GM18526 (cell line): ENCODE measurements around the gene SSR3.

Experiments
- POLR2A ChIP-seq: IDR thresholded peaks from 3 replicates; pipeline ENCODE4 v1.6.1; 2011; ENCODE audit not compliant: insufficient read length; ENCODE audit errors: extremely low read depth

Gene SSR3

GRCh38 chr3:156581954-156582353 is 27.0 kb upstream of the SSR3 start:
- no peak for TF ChIP-seq POLR2A

- no peak for TF ChIP-seq POLR2A
These were observed 26.1 kb upstream of the SSR3 start for GRCh38 chr3:156581033-156581432.

DNA sequence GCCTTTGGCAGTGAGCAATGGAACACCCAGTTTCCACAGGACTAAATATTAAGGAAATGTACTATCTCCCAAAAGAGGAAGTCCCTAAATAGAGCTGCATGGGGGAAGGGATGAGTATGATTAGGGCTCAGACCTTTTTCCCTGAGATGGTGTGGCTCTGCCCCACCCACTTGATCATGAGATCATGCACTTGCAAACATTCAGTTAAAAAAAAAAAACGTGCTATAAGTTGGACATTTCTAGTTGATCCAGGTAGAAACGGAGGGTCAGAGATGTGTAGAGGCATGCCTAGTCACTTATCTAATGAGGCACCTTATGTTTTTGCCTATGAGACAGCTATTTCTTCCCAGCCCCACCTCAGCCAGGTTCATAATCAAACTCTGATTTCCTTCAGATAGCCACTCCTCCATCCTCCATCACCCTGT is 24.5 kb upstream of the SSR3 start:
- TF ChIP-seq POLR2A, result no peak

GRCh38 chr3:156577736-156578135 is 22.8 kb upstream of the SSR3 start:
- no peak for TF ChIP-seq POLR2A

DNA sequence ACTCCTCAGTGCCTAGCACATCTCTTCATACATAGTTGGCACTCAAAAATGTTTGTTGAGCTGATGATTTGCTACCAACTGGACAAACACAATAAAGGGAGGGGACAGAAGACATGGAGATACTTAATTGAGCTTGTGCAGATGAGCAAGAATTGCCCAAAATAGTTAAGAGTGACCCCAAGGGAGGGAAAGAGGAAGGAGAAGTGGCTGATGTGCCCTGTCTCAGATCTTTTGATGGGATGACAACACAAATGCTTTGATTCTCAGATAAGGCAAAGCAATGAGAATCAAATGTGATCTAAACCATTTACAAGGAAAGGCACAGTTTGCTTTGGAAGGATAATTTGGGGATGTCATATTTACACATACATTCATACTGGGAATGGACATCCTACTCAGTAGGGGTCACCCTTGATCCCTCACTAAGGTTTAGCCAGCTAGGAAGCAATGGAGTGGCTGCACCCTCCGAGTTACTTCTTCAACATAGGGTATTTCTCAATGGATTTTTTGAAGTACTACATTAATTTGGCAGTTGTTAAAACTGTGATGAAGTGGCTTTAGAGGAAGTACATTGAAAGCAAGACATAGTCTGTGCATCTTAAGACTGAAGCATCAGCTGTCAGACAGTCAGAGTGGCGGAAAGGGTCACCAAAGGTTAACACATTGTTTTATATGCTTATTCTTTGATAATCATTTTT is 21.9 kb upstream of the SSR3 start:
- TF ChIP-seq POLR2A, result no peak

GRCh38 chr3:156576051-156576450 is 21.1 kb upstream of the SSR3 start:
- TF ChIP-seq POLR2A, result no peak

GRCh38 chr3:156575641-156576040 is 20.7 kb upstream of the SSR3 start:
- TF ChIP-seq POLR2A, result no peak

DNA sequence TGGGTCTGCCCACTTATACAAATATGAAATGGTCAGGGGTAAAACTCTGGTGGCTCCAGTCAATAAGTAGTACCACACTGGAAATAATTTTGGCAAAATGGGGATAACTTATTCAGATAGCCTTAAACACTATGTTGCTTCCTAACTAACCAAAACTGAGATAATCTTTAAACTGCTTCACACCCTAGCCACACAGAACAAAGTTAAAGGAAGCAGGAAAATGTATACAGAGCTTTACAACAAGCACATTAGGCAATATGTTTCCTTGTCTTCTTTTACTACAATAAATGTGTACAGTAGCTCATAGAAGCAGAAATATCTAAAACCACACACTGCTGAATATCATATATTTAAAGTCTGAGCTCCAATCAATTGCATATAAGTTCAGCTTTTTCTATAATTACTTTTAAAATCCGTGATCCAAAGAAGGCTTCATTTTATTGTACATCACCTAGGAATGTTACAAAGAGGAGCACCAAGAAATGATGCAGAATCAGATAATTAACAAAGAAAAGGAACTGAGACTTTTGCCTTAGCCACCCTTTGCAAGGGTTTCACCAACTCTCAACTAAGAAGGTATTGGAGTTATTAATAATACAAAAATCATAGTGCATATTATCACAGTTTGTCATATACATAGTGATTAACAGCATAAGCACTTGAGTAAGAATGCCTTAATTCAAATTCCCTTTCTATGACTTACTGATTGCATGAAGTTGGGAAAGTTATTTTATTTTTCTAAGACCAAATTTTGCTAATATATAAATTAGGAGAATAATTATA is 9.2 kb upstream of the SSR3 start:
- TF ChIP-seq POLR2A, result no peak

DNA sequence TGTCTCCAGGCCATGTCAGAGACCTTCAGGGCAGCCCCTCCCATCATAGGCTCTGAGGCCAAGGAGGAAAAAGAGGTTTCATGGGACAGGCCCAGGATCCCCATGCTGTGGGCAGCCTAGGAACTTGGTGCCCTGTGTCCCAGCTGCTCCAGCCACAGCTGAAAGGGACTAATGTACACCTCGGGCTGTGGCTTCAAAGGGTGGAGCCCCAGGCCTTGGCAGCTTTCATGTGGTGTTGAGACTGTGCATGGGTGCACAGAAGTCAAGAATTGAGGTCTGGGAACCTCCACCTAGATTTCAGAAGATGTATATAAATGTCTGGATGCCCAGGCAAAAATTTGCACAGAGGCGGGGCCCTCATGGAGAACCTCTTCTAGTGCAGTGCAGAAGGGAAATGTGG is 6.6 kb upstream of the SSR3 start:
- TF ChIP-seq POLR2A, result no peak

- TF ChIP-seq POLR2A, result no peak
These were observed 4.4 kb upstream of the SSR3 start for GRCh38 chr3:156559321-156559720.

- TF ChIP-seq POLR2A, result no peak
These were observed 3.5 kb upstream of the SSR3 start for GRCh38 chr3:156558389-156558788.

DNA sequence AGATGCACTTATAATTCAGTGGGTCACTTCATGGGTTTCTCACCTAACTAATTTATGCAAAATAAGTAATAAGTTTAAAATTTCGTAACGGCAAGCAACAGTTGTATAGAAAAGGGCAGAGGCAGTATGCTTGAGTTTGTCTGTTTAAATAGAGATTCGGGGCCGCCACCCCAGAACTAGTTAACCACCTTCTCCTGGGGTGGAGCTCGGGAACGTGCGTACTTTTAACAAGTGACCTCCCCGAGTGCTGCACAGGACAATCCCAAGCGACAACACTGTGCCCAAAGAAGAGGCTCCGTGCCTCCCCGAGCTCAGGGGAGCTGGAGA is 439 bp downstream of the SSR3 start:
- TF ChIP-seq POLR2A, result no peak

GRCh38 chr3:156553705-156554356 is 1.1 kb downstream of the SSR3 start:
- TF ChIP-seq POLR2A, result no peak

- TF ChIP-seq POLR2A, result no peak
These were observed 1.9 kb downstream of the SSR3 start for GRCh38 chr3:156552973-156553372.

DNA sequence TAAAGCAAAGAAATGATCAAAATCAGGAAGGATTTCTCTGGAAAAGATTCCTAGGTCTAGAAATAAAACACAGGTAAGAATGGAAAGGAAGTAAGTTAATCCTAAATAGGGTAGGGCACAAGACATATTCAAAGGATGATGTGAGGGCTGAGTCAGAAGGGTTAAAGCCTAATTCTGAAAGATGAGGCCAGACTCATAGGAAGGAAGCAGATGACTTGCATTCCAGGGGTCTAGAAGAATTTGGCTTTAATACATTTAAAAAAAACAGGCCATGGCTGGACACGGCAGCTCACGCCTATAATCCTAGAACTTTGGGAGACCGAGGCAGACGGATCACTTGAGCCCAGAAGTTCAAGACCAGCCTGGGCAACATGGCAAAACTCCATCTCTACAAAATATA is 3.2 kb downstream of the SSR3 start:
- no peak for TF ChIP-seq POLR2A

- no peak for TF ChIP-seq POLR2A
These were observed 3.7 kb downstream of the SSR3 start for GRCh38 chr3:156551261-156551660.

GRCh38 chr3:156548902-156549301 is 6.0 kb downstream of the SSR3 start:
- no peak for TF ChIP-seq POLR2A
